Measurements from ENCODE around the gene CRTC3. TPM values are rescaled to one million over a fixed set of nuclear protein-coding genes. Genes with fewer than 3 reads are reported as not detected.
"Not testable (repeated sequence)": the region's sequence is repeated elsewhere in the genome, so short reads cannot be mapped to it uniquely, and the experiment has no call there.

The CRTC3 gene
- total and polyA plus RNA-seq, 2 donors (not counting 1 experiment from before 2014, with no cell fraction given): 18.3 to 23.4 TPM

DNA sequence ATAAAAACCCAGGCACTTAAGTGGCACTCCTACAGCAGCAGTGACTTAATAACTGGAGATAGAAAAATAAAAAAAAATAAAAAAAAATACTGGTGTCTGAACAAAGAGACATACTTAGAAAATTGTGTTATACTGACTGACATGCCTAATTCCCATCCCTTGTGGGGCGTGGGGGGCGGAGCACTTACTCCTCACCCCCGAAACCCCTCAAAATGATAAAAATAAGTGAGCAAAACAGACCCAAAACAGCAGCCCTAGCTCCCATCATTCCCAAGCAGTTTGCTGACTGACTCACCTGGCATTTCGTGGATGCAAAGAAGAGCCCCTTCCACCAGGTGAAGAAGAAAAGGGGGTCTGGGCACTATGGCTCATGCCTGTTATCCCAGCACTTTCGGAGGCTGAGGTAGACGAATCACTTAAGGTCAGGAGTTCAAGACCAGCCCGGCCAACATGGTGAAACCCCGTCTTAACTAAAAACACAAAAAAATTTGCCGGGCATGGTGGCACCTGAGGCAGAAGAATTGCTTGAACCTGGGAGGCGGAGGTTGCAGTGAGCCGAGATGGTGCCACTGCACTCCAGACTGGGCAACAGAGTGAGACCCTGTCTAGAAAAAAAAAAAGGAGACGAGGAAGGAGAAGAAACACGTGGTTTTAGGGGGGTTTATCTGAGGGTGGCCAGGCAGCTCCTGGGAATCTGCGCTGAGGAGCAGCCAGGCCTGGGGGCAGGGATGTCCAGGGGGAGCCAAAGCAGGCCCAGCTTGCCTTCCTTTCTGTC lies 136.6 kb downstream of the CRTC3 start:
- H3K36me3 ChIP-seq (ENCODE audit: control insufficient read depth, insufficient read depth, low read length): no peaks in the 10 kb centered on the region

GRCh38 chr15:90667073-90667754 lies 137.5 kb downstream of the CRTC3 start:
- no peak for DNase-seq (ENCODE audit: low read depth in 2 of 2)
- Histone ChIP-seq H2AFZ (ENCODE audit: low read length) (no peak overlapping the region), H3K27ac (ENCODE audit: insufficient read depth, low read length) (no peak overlapping the region)

More for the DNA sequence above, 136.6 kb downstream of the CRTC3 start:
- DNase-seq (ENCODE audit: low read depth in 2 of 2): no peak
- Histone ChIP-seq H3K4me1 (ENCODE audit: control insufficient read depth, extremely low read depth, insufficient read depth, low read length) (peaks cover 7% of the 10 kb centered on the region), H3K79me2 (ENCODE audit: control insufficient read depth, insufficient read depth, low read length) (no peaks in the 10 kb centered on the region), H3K9me3 (ENCODE audit: control insufficient read depth, insufficient read depth, low read depth, low read length) (no peaks in the 10 kb centered on the region), H4K20me1 (ENCODE audit: control insufficient read depth, extremely low read depth, insufficient read depth, low read length) (no peaks in the 10 kb centered on the region), H3K27me3 (ENCODE audit: control insufficient read depth, insufficient read depth, low read length) (no peaks in the 10 kb centered on the region), H3K27ac (ENCODE audit: insufficient read depth, low read length) (peak overlapping the region; percentile 85), H3K4me3 (replicated peaks in 1 of 4; ENCODE audit: control extremely low read depth in 1 of 4, insufficient read depth in 1 of 4, low read depth in 3 of 4, low read length in 4 of 4) (peak overlapping the region in 1 of 4 experiments; percentile 78), H3K9ac (ENCODE audit: insufficient read depth, low read length) (no peak overlapping the region), H3K4me2 (ENCODE audit: extremely low read depth, insufficient read depth, low read length) (peak overlapping the region; percentile 69), H2AFZ (ENCODE audit: low read length) (no peak overlapping the region)
- TF ChIP-seq, protein P1, sequence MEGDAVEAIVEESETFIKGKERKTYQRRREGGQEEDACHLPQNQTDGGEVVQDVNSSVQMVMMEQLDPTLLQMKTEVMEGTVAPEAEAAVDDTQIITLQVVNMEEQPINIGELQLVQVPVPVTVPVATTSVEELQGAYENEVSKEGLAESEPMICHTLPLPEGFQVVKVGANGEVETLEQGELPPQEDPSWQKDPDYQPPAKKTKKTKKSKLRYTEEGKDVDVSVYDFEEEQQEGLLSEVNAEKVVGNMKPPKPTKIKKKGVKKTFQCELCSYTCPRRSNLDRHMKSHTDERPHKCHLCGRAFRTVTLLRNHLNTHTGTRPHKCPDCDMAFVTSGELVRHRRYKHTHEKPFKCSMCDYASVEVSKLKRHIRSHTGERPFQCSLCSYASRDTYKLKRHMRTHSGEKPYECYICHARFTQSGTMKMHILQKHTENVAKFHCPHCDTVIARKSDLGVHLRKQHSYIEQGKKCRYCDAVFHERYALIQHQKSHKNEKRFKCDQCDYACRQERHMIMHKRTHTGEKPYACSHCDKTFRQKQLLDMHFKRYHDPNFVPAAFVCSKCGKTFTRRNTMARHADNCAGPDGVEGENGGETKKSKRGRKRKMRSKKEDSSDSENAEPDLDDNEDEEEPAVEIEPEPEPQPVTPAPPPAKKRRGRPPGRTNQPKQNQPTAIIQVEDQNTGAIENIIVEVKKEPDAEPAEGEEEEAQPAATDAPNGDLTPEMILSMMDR (conservative IDR thresholded peaks at IDR 0.05 in 1 of 2, IDR thresholded peaks at IDR 0.05 in 1 of 2; ENCODE audit: low read depth in 1 of 2, low read length in 2 of 2): no peak
- TF ChIP-seq EZH2 (IDR thresholded peaks at IDR 0.05; ENCODE audit: low read length, missing control alignments): no peak

DNA sequence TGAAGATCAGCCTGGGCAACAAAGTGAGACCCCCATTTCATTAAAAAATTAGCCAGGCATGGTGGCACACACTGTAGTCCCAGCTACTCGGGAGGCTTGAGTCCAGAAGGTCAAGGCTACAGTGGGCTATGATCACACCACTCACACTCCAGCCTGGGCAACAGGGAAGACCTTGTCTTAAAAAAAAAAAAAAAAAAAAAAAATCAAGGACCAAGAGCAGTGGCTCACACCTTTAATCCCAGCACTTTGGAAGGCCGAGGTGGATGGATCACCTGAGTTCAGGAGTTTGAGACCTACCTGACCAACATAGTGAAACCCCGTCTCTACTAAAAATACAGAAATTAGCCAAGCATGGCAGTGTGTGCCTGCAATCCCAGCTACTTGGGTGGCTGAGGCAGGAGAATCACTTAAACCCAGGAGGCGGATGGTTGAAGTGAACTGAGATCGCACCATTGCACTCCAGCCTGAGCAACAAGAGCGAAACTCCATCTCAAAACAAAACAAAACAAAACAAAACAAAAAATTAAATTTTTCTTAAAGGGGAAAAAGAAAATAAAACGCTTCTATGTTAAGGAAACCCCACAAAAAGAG lies 138.1 kb downstream of the CRTC3 start:
- not testable (repeated sequence) for H4K20me1 ChIP-seq (ENCODE audit: control insufficient read depth, extremely low read depth, insufficient read depth, low read length); H2AFZ ChIP-seq (ENCODE audit: low read length); H3K27ac ChIP-seq (ENCODE audit: insufficient read depth, low read length); H3K27me3 ChIP-seq (ENCODE audit: control insufficient read depth, insufficient read depth, low read length); H3K9me3 ChIP-seq (ENCODE audit: control insufficient read depth, insufficient read depth, low read depth, low read length); DNase-seq (ENCODE audit: low read depth in 2 of 2); H3K9ac ChIP-seq (ENCODE audit: insufficient read depth, low read length); H3K4me1 ChIP-seq (ENCODE audit: control insufficient read depth, extremely low read depth, insufficient read depth, low read length); H3K79me2 ChIP-seq (ENCODE audit: control insufficient read depth, insufficient read depth, low read length); H3K4me3 ChIP-seq (replicated peaks in 1 of 4; ENCODE audit: control extremely low read depth in 1 of 4, insufficient read depth in 1 of 4, low read depth in 3 of 4, low read length in 4 of 4); H3K36me3 ChIP-seq (ENCODE audit: control insufficient read depth, insufficient read depth, low read length); H3K4me2 ChIP-seq (ENCODE audit: extremely low read depth, insufficient read depth, low read length)

More at GRCh38 chr15:90667073-90667754, 137.5 kb downstream of the CRTC3 start:
- Histone ChIP-seq H3K36me3 (ENCODE audit: control insufficient read depth, insufficient read depth, low read length) (no peaks in the 10 kb centered on the region), H3K9me3 (ENCODE audit: control insufficient read depth, insufficient read depth, low read depth, low read length) (no peaks in the 10 kb centered on the region), H3K4me2 (ENCODE audit: extremely low read depth, insufficient read depth, low read length) (no peak overlapping the region), H3K79me2 (ENCODE audit: control insufficient read depth, insufficient read depth, low read length) (no peaks in the 10 kb centered on the region), H3K4me1 (ENCODE audit: control insufficient read depth, extremely low read depth, insufficient read depth, low read length) (peaks cover 7% of the 10 kb centered on the region), H4K20me1 (ENCODE audit: control insufficient read depth, extremely low read depth, insufficient read depth, low read length) (no peaks in the 10 kb centered on the region), H3K4me3 (replicated peaks in 1 of 4; ENCODE audit: control extremely low read depth in 1 of 4, insufficient read depth in 1 of 4, low read depth in 3 of 4, low read length in 4 of 4) (no peak overlapping the region), H3K9ac (ENCODE audit: insufficient read depth, low read length) (no peak overlapping the region), H3K27me3 (ENCODE audit: control insufficient read depth, insufficient read depth, low read length) (no peaks in the 10 kb centered on the region)
- TF ChIP-seq, protein P1 (conservative IDR thresholded peaks at IDR 0.05 in 1 of 2, IDR thresholded peaks at IDR 0.05 in 1 of 2; ENCODE audit: low read depth in 1 of 2, low read length in 2 of 2): no peak
- TF ChIP-seq EZH2 (IDR thresholded peaks at IDR 0.05; ENCODE audit: low read length, missing control alignments): no peak

GRCh38 chr15:90670631-90671030 lies 140.9 kb downstream of the CRTC3 start:
- not testable (repeated sequence) for H3K4me2 ChIP-seq (ENCODE audit: extremely low read depth, insufficient read depth, low read length); H4K20me1 ChIP-seq (ENCODE audit: control insufficient read depth, extremely low read depth, insufficient read depth, low read length); H2AFZ ChIP-seq (ENCODE audit: low read length); H3K9me3 ChIP-seq (ENCODE audit: control insufficient read depth, insufficient read depth, low read depth, low read length); DNase-seq (ENCODE audit: low read depth in 2 of 2); H3K4me3 ChIP-seq (replicated peaks in 1 of 4; ENCODE audit: control extremely low read depth in 1 of 4, insufficient read depth in 1 of 4, low read depth in 3 of 4, low read length in 4 of 4); H3K36me3 ChIP-seq (ENCODE audit: control insufficient read depth, insufficient read depth, low read length); H3K27me3 ChIP-seq (ENCODE audit: control insufficient read depth, insufficient read depth, low read length); H3K4me1 ChIP-seq (ENCODE audit: control insufficient read depth, extremely low read depth, insufficient read depth, low read length); H3K9ac ChIP-seq (ENCODE audit: insufficient read depth, low read length); H3K79me2 ChIP-seq (ENCODE audit: control insufficient read depth, insufficient read depth, low read length); H3K27ac ChIP-seq (ENCODE audit: insufficient read depth, low read length)

Measured in fibroblast of lung (primary cell).